Activated CD4-positive, alpha-beta T cell treated with anti-CD3 and anti-CD28 coated beads, Interleukin-2, amount 50 U/mL, for 4 hours (primary cell): Measurements from ENCODE around the gene PAGE2.
"Not testable (repeated sequence)": the region's sequence is repeated elsewhere in the genome, so short reads cannot be mapped to it uniquely, and the experiment has no call there.

Experiments
- DNase-seq, 2 experiments: peaks; one replicate each; pipeline ENCODE4 v3.0.0-alpha.2; 2020

PAGE2 gene

GRCh38 chrX:55088795-55089489 lies at the start of gene PAGE2:
PAGE2 (plus strand) TSS chrX:55089018; CDS start chrX:55090021, 1,003 bp downstream.
- DNase-seq = no peak

GRCh38 chrX:55039471-55039870 lies 49.3 kb upstream of the PAGE2 start:
- no peak for DNase-seq

GRCh38 chrX:55041514-55041913 lies 47.3 kb upstream of the PAGE2 start:
- no peak for DNase-seq

GRCh38 chrX:55050599-55050998 lies 38.2 kb upstream of the PAGE2 start:
- not testable (repeated sequence) for DNase-seq

- peak; percentile 8 to 13 for DNase-seq
Observed at GRCh38 chrX:55056820-55057674, 31.8 kb upstream of the PAGE2 start.

- peak; percentile 3 to 10 for DNase-seq
Observed at GRCh38 chrX:55057675-55058249, 31.1 kb upstream of the PAGE2 start.

- not testable (repeated sequence) for DNase-seq
Observed at GRCh38 chrX:55067180-55067579, 21.6 kb upstream of the PAGE2 start.

- no peak for DNase-seq
Observed at GRCh38 chrX:55072286-55072685, 16.5 kb upstream of the PAGE2 start.

- DNase-seq = no peak
Observed at GRCh38 chrX:55074851-55075467, 13.9 kb upstream of the PAGE2 start, which contains the start of gene PAGE2B. PAGE2B (plus strand) TSS chrX:55075030; CDS start chrX:55076042, 1,012 bp downstream.

- no peak for DNase-seq
Observed at GRCh38 chrX:55098691-55099090, 9.9 kb downstream of the PAGE2 start.

GRCh38 chrX:55099162-55099561 lies 10.3 kb downstream of the PAGE2 start:
- DNase-seq = no peak

- no peak for DNase-seq
Observed at GRCh38 chrX:55102754-55103153, 13.9 kb downstream of the PAGE2 start.

- DNase-seq = no peak
Observed at GRCh38 chrX:55107262-55107661, 18.4 kb downstream of the PAGE2 start.

GRCh38 chrX:55107911-55108310 lies 19.1 kb downstream of the PAGE2 start:
- no peak for DNase-seq

- no peak for DNase-seq
Observed at GRCh38 chrX:55109306-55109705, 20.5 kb downstream of the PAGE2 start.

- no peak for DNase-seq
Observed at GRCh38 chrX:55111578-55112254, 22.9 kb downstream of the PAGE2 start.

GRCh38 chrX:55116589-55116988 lies 27.8 kb downstream of the PAGE2 start:
- not testable (repeated sequence) for DNase-seq

- no peak for DNase-seq
Observed at GRCh38 chrX:55118574-55118973, 29.8 kb downstream of the PAGE2 start.

- DNase-seq = no peak
Observed at GRCh38 chrX:55119271-55119670, 30.5 kb downstream of the PAGE2 start.

- DNase-seq = no peak
Observed at GRCh38 chrX:55119712-55120111, 30.9 kb downstream of the PAGE2 start.

GRCh38 chrX:55120761-55121358 lies 32.0 kb downstream of the PAGE2 start:
- no peak for DNase-seq

GRCh38 chrX:55123900-55124299 lies 35.1 kb downstream of the PAGE2 start:
- DNase-seq = no peak
